HG03457 (cell line): ENCODE data around the gene PRDM9.
"Not testable (repeated sequence)": the region's sequence is repeated elsewhere in the genome, so short reads cannot be mapped to it uniquely, and the experiment has no call there.

Source experiments
- ATAC-seq: cut with Tn5 transposase; IDR thresholded peaks from one replicate; pipeline ENCODE4 v1.9.1; 2021; ENCODE audit warnings: moderate number of reproducible peaks; ENCODE audit not compliant: unreplicated experiment

PRDM9 gene

GRCh38 chr5:23527216-23527920 is 20.0 kb downstream of the PRDM9 start:
- not testable (repeated sequence) for ATAC-seq

GRCh38 chr5:23528677-23529076 is 21.3 kb downstream of the PRDM9 start:
- no peak for ATAC-seq

GRCh38 chr5:23530571-23530970 is 23.2 kb downstream of the PRDM9 start:
- ATAC-seq: no peak

GRCh38 chr5:23571059-23571458 is 63.6 kb downstream of the PRDM9 start:
- no peak for ATAC-seq
